Tibial nerve (tissue), 4 donors: ENCODE measurements around the gene FXYD7. TPM values are rescaled to one million over a fixed set of nuclear protein-coding genes. Genes with fewer than 3 reads are reported as not detected.
A peak's percentile ranks its signal among the peaks of the same experiment; 100 is the strongest.

Experiments
- DNase-seq, 2 donors: peaks; one replicate each; pipeline ENCODE4 v3.0.0-alpha.2; 2019; ENCODE audit warnings: low spot score in 2 of 2
- H3K27ac ChIP-seq, 4 donors: fragments of 200-600 bp; sonication (generic) in 3 of 4; one replicate each; pipeline ENCODE4 v1.5.1; 2017 to 2019; ENCODE audit warnings: mild to moderate bottlenecking in 1 of 4
- H3K27me3 ChIP-seq, 2 donors: fragments of 200-600 bp; sonication (generic) in 1 of 2; one replicate each; pipeline versions ENCODE4 v1.5.1 to v1.6.0; 2017 to 2019
- H3K36me3 ChIP-seq, 3 donors: fragments of 200-600 bp; sonication (generic); one replicate each; pipeline ENCODE4 v1.5.1; 2018 to 2019
- H3K4me1 ChIP-seq, 4 donors: fragments of 200-600 bp; sonication (generic) in 3 of 4; one replicate each; pipeline ENCODE4 v1.5.1; 2017 to 2019
- H3K4me3 ChIP-seq, 4 donors: fragments of 200-600 bp; sonication (generic) in 3 of 4; one replicate each; pipeline ENCODE4 v1.5.1; 2017 to 2019; ENCODE audit warnings: mild to moderate bottlenecking in 1 of 4, moderate library complexity in 1 of 4
- H3K9me3 ChIP-seq, 4 donors: fragments of 200-600 bp; sonication (generic) in 3 of 4; one replicate each; pipeline ENCODE4 v1.5.1; 2017 to 2019
- CTCF ChIP-seq, 5 experiments: fragments of 200-600 bp in 3 of 5; fragments of 450-650 bp in 2 of 5; sonication (generic) in 3 of 5; IDR thresholded peaks; one replicate each; pipeline ENCODE4 v1.5.1; 2016 to 2019; ENCODE audit warnings: antibody characterized with exemption in 5 of 5, mild to moderate bottlenecking in 3 of 5, moderate library complexity in 2 of 5
- EP300 ChIP-seq, 2 donors: sonication (generic); formaldehyde crosslinking; IDR thresholded peaks; one replicate each; pipeline ENCODE4 v1.6.1; 2017; ENCODE audit warnings: antibody characterized with exemption in 2 of 2, mild to moderate bottlenecking in 1 of 2
- POLR2A ChIP-seq, 2 donors: fragments of 450-650 bp; IDR thresholded peaks; one replicate each; pipeline ENCODE4 v1.6.1; 2017; ENCODE audit warnings: antibody characterized with exemption in 2 of 2, mild to moderate bottlenecking in 2 of 2, moderate library complexity in 2 of 2
- WGBS, 2 donors: methylation state at CpG; one replicate each; pipeline ENCODE4 v1.1.5; 2018; 5-methylcytosine and 5-hydroxymethylcytosine counted together
- total RNA-seq, 4 donors: library from RNA; depleted of rRNA; stranded (reverse); fragments of >200 nt; gene quantifications; one replicate each; pipeline ENCODE4 v1.1.0, GENCODE V29; 2016

The FXYD7 gene
- total RNA-seq, 4 donors from 2014 or later, result 2.5 to 5.9 (median 5.7) TPM; not detected in 1

- H3K4me3 ChIP-seq, result peak overlapping the region; percentile 5 to 46 (median 29)
- H3K27ac ChIP-seq, result peak overlapping the region; percentile 82 to 99 (median 90)
- peak; percentile 75 to 93 for DNase-seq
- H3K36me3 ChIP-seq, result no peaks in the 10 kb centered on the region
- TF ChIP-seq CTCF (IDR thresholded peaks at IDR 0.05) (peak; percentile 97 to 100 (median 99)), EP300 (IDR thresholded peaks at IDR 0.05) (peak in 1 of 2 donors; percentile 64), POLR2A (IDR thresholded peaks at IDR 0.05) (peak in 1 of 2 donors; percentile 19)
- H3K4me1 ChIP-seq, result peaks cover 0 to 93% (median 17%) of the 10 kb centered on the region in 4 donors
- H3K9me3 ChIP-seq, result no peaks in the 10 kb centered on the region
- 6 to 8% methylated on average over 23 of the region's 23 CpGs for WGBS, 2 donors
- no peaks in the 10 kb centered on the region for H3K27me3 ChIP-seq
Observed at GRCh38 chr19:35114353-35115176, 28.5 kb upstream of the FXYD7 start.

- peak within 1 kb of the TSS; percentile 82 to 99 (median 90) for H3K27ac ChIP-seq
- 26 to 29% methylated on average over 12 to 14 of the region's 14 CpGs for WGBS, 2 donors
- H3K36me3 ChIP-seq, result no peaks in the 10 kb centered on the region
- peak in 1 of 2 donors; percentile 88 for TF ChIP-seq EP300 (IDR thresholded peaks at IDR 0.05)
- TF ChIP-seq CTCF (IDR thresholded peaks at IDR 0.05), result no peak
- TF ChIP-seq POLR2A (IDR thresholded peaks at IDR 0.05), result peak in 1 of 2 donors; percentile 6
- DNase-seq, result no peak
- no peaks in the 10 kb centered on the region for H3K27me3 ChIP-seq
- H3K9me3 ChIP-seq, result no peaks in the 10 kb centered on the region
- peaks cover 0 to 93% (median 23%) of the 10 kb centered on the region in 4 donors for H3K4me1 ChIP-seq
- peak within 1 kb of the TSS; percentile 26 to 46 (median 32) for H3K4me3 ChIP-seq
Observed at GRCh38 chr19:35115177-35115951, 27.7 kb upstream of the FXYD7 start, which contains the start of gene FXYD3. FXYD3 (plus strand) TSS chr19:35115823; CDS start chr19:35119377, 3,554 bp downstream.

GRCh38 chr19:35116072-35116801, 26.8 kb upstream of the FXYD7 start:
- DNase-seq, result no peak
- Histone ChIP-seq H3K36me3 (no peaks in the 10 kb centered on the region), H3K9me3 (no peaks in the 10 kb centered on the region), H3K27me3 (no peaks in the 10 kb centered on the region), H3K4me3 (peak overlapping the region; percentile 3 to 46 (median 32)), H3K4me1 (peaks cover 0 to 93% (median 29%) of the 10 kb centered on the region in 4 donors), H3K27ac (peak overlapping the region; percentile 82 to 99 (median 90))
- no peak for TF ChIP-seq CTCF (IDR thresholded peaks at IDR 0.05)
- TF ChIP-seq POLR2A (IDR thresholded peaks at IDR 0.05), result no peak
- no peak for TF ChIP-seq EP300 (IDR thresholded peaks at IDR 0.05)
- 57 to 65% methylated on average over 11 to 13 of the region's 13 CpGs for WGBS, 2 donors

GRCh38 chr19:35117116-35117515, 25.9 kb upstream of the FXYD7 start:
- Histone ChIP-seq H3K9me3 (no peaks in the 10 kb centered on the region), H3K27ac (peak overlapping the region; percentile 82 to 99 (median 90)), H3K4me1 (peaks cover 0 to 93% (median 34%) of the 10 kb centered on the region in 4 donors), H3K27me3 (no peaks in the 10 kb centered on the region), H3K36me3 (no peaks in the 10 kb centered on the region), H3K4me3 (peak overlapping the region in 3 of 4 donors; percentile 32 to 46 (median 33))
- no peak for DNase-seq
- TF ChIP-seq EP300 (IDR thresholded peaks at IDR 0.05), result no peak
- no peak for TF ChIP-seq POLR2A (IDR thresholded peaks at IDR 0.05)
- TF ChIP-seq CTCF (IDR thresholded peaks at IDR 0.05), result no peak
- 25 to 59% methylated on average over 8 of the region's 8 CpGs for WGBS, 2 donors
